ENCODE measurements around the gene BCR.

The BCR gene

DNA sequence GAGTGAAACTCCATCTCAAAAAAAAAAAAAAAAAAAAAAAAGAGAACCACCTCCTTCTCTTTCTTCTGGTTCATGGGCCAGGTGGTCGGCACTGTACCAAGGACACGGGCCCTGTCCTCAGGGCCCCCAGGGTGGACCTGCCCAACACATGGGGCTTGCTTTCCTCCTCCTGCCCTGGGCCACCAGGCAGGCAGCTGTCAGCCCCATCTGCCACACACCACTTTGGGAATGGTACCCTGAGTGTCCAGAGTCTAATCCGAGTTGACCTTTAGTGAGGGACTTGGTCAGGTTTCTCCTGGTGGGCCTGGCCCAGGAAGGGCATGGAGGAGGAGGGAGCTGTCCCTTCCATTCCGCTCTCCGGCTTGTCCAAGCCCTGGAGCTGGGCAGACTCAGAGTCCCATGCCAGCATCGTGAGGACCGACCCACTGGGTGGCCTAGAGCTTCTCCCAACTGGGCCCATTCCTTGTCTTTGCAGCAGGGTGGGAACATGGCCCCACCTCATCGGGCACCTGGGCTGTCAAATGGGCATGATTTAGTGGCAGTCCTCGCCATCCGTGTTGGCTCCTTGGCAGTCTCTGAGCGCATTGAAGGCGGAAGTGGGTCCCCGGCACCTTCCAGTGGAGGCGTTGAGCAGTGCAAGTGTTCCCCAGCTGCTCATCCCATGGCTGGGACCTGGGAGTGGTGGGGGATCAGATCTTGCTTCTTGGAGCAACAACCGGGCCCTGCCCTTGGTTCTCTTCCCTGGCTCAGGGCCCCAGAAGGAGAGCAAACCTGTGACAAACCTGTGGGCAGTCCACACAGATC lies 94.8 kb downstream of the BCR start:
- no peak for DNase-seq (ENCODE audit: low read depth in 1 of 2, low spot score in 1 of 2)
- Histone ChIP-seq H3K27me3 (ENCODE audit: insufficient read depth, poor library complexity, severe bottlenecking) (no peaks in the 10 kb centered on the region), H3K4me3 (replicated peaks; ENCODE audit: insufficient read depth, low read length) (no peak overlapping the region), H3K27ac (replicated peaks) (no peak overlapping the region)
- TF ChIP-seq, protein P1, sequence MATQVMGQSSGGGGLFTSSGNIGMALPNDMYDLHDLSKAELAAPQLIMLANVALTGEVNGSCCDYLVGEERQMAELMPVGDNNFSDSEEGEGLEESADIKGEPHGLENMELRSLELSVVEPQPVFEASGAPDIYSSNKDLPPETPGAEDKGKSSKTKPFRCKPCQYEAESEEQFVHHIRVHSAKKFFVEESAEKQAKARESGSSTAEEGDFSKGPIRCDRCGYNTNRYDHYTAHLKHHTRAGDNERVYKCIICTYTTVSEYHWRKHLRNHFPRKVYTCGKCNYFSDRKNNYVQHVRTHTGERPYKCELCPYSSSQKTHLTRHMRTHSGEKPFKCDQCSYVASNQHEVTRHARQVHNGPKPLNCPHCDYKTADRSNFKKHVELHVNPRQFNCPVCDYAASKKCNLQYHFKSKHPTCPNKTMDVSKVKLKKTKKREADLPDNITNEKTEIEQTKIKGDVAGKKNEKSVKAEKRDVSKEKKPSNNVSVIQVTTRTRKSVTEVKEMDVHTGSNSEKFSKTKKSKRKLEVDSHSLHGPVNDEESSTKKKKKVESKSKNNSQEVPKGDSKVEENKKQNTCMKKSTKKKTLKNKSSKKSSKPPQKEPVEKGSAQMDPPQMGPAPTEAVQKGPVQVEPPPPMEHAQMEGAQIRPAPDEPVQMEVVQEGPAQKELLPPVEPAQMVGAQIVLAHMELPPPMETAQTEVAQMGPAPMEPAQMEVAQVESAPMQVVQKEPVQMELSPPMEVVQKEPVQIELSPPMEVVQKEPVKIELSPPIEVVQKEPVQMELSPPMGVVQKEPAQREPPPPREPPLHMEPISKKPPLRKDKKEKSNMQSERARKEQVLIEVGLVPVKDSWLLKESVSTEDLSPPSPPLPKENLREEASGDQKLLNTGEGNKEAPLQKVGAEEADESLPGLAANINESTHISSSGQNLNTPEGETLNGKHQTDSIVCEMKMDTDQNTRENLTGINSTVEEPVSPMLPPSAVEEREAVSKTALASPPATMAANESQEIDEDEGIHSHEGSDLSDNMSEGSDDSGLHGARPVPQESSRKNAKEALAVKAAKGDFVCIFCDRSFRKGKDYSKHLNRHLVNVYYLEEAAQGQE (IDR thresholded peaks at IDR 0.05; ENCODE audit: insufficient replicate concordance, low read depth), result no peak
- no peak for TF ChIP-seq SPI1 (IDR thresholded peaks at IDR 0.05; ENCODE audit: borderline replicate concordance, low read depth)
- TF ChIP-seq, protein P2, sequence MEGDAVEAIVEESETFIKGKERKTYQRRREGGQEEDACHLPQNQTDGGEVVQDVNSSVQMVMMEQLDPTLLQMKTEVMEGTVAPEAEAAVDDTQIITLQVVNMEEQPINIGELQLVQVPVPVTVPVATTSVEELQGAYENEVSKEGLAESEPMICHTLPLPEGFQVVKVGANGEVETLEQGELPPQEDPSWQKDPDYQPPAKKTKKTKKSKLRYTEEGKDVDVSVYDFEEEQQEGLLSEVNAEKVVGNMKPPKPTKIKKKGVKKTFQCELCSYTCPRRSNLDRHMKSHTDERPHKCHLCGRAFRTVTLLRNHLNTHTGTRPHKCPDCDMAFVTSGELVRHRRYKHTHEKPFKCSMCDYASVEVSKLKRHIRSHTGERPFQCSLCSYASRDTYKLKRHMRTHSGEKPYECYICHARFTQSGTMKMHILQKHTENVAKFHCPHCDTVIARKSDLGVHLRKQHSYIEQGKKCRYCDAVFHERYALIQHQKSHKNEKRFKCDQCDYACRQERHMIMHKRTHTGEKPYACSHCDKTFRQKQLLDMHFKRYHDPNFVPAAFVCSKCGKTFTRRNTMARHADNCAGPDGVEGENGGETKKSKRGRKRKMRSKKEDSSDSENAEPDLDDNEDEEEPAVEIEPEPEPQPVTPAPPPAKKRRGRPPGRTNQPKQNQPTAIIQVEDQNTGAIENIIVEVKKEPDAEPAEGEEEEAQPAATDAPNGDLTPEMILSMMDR (IDR thresholded peaks at IDR 0.05; ENCODE audit: insufficient read depth, low read length), result no peak

DNA sequence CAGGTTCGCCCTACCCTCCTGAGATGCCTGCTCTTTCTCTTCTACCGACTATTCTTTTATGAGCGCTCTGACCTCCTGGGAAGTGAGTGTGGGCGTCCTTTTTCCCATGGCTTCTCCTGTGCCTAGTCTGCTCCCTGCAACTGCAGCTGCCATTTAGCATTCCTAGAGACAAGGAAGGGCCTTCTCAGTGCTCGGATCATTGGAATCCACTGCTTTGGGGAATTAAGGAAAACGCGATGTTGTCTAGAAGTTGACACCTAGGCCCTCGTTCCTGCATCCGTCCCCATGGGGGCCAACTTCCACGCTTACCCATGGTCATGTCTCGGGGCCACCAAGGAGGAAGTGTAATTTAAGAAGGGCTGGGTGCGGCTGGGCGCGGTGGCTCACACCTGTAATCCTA lies 95.4 kb downstream of the BCR start:
- H3K4me3 ChIP-seq (replicated peaks; ENCODE audit: insufficient read depth, low read length), result no peak overlapping the region
- no peak for TF ChIP-seq SPI1 (IDR thresholded peaks at IDR 0.05; ENCODE audit: borderline replicate concordance, low read depth)
- TF ChIP-seq, protein P1 (IDR thresholded peaks at IDR 0.05; ENCODE audit: insufficient replicate concordance, low read depth), result no peak
- no peak for TF ChIP-seq POLR2AphosphoS5 (IDR thresholded peaks at IDR 0.05; ENCODE audit: low read depth)
- TF ChIP-seq, protein P2 (IDR thresholded peaks at IDR 0.05; ENCODE audit: insufficient read depth, low read length), result no peak
- no peak for TF ChIP-seq GABPA (IDR thresholded peaks at IDR 0.05; ENCODE audit: low read depth)
- no peak for DNase-seq (ENCODE audit: low read depth in 1 of 2, low spot score in 1 of 2)
- H3K27me3 ChIP-seq (ENCODE audit: insufficient read depth, poor library complexity, severe bottlenecking), result no peaks in the 10 kb centered on the region
- H3K27ac ChIP-seq (replicated peaks), result no peak overlapping the region

DNA sequence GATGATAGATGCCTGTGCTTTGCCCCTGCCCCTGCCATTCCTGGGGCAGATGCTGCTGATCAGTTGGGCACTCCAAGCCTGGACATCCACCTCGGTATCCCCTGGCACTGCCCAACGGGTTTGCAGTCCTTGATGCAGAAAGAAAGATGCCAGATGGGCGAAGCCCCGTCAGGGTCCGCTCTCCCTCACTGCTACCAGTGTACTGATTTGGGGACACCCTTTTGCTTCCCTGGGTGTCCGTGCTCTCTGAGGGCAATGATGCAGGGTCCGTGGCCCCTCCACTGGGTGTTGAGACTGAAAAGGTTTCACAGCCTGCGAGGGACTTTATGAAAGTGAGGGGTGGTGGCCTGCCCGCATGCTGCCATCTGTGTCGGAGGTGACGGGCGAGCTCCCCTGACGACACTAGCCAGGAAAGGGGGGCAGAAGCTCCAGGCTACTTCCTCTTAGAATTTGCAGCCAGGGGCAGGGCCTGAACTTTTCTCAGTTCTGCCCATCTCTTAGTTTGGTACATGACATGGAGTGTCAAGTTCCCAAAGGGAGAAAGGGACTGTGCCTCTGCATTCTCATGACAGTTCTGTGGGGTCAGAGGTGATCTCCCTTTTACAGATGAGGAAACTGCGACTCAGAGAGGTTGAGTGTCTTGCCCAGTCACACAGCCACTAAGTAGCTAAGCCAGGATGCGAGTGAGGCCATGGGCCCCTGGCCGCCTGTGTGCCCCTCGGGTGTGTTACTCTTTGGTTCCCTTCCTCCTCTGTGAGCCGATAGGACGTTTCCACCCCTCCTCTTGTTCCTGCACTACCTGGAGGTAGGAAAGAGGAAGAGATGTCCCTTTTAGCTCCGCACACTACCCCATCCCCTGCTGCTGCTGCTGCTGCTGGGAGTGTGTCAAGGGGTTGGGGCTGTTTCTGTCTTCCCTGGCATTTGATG lies 96.6 kb downstream of the BCR start:
- TF ChIP-seq SPI1 (IDR thresholded peaks at IDR 0.05; ENCODE audit: borderline replicate concordance, low read depth), result no peak
- TF ChIP-seq GABPA (IDR thresholded peaks at IDR 0.05; ENCODE audit: low read depth), result no peak
- TF ChIP-seq, protein P2 (IDR thresholded peaks at IDR 0.05; ENCODE audit: insufficient read depth, low read length), result no peak
- no peak for TF ChIP-seq POLR2AphosphoS5 (IDR thresholded peaks at IDR 0.05; ENCODE audit: low read depth)
- TF ChIP-seq, protein P1 (IDR thresholded peaks at IDR 0.05; ENCODE audit: insufficient replicate concordance, low read depth), result no peak
- Histone ChIP-seq H3K27me3 (ENCODE audit: insufficient read depth, poor library complexity, severe bottlenecking) (no peaks in the 10 kb centered on the region), H3K27ac (replicated peaks) (no peak overlapping the region), H3K4me3 (replicated peaks; ENCODE audit: insufficient read depth, low read length) (no peak overlapping the region)
- DNase-seq (ENCODE audit: low read depth in 1 of 2, low spot score in 1 of 2), result no peak
